HG03432 (cell line): ENCODE data around the gene PTPRD.

ENCODE experiments used
- ATAC-seq: cut with Tn5 transposase; IDR thresholded peaks from one replicate; pipeline ENCODE4 v1.9.1; 2021; ENCODE audit warnings: mild to moderate bottlenecking, moderate library complexity; ENCODE audit not compliant: unreplicated experiment

PTPRD gene

DNA sequence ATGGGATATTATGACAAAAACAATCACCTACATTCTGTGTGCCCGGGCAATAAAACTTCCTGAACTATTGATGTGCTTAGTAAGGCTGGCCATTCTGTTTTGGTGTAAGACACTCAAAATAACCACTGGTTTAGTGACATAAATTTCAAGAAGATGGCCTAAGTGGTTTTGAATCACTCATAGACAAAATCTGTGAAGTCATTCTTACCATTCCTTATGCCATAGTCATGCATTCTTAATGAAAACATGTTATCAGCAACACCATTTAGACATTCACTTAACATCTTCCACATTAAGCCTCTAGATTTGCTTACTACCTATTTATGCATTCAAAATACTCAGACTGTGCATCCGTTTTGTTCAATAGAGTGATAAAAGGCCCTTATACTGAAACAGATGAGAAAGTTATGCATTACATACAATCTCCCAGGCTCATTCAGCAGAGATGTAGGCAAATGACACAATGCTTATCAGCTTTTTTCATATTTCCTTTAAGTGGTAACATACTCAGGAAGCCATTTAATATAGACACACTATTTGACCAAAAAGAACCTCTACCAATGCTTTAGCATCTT, 1964.4 kb downstream of the PTPRD start:
- no peak for ATAC-seq

DNA sequence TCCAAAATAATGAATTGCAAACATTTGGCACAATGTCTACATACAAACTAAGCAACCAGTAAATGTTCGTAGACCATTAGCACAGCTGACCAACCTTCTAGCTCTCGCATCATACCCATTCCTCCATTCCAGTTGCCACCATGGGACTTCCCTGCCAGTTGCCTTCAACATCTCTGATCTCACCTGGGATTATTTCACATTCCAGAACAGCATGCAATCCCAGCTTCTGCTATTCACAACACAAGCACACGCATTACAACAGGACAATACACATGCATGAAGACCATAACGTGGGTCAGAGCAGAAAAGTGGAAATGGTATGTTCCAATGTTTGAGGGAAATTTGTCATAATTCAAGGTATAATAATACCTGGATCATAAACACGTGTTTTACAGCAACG, 1965.0 kb downstream of the PTPRD start:
- no peak for ATAC-seq

DNA sequence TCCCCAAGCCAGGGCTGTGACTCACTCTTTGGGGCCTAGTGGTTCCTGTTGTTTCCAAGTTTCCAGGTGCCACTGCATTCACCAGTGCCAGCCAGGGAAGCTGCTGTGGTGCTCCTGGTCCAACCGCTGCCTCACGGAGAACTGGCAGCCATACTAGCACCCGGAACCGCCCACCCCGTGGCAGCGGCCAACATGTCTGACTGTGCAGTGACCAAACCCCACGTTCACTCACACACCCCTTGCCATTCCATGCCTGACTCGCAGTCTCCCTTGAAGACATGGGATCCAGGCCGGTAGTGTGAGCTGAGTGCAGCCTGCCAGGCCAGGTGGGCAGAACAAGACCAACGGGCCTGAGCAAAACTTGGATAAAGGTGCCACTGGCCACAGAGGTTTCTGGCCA, 1968.2 kb downstream of the PTPRD start:
- no peak for ATAC-seq

DNA sequence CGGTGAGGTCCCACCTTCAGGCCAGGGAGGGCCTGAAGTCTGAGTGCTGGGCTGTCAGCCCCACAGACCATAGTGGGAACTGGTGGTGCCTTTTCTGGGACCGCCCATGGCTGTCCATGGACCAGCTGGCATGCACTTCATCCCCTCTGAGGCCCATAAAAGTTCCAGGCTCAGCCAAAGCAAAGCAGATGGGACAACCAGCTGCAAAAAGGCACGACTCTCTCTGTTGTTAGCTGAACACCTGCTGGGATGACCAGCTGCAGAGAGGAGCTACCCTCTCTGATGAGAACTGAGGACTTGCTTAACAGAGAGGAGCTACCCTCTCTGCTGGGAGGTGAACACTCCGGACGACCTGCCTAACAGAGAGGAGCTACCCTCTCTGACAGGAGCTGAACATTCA, 1968.9 kb downstream of the PTPRD start:
- no peak for ATAC-seq

DNA sequence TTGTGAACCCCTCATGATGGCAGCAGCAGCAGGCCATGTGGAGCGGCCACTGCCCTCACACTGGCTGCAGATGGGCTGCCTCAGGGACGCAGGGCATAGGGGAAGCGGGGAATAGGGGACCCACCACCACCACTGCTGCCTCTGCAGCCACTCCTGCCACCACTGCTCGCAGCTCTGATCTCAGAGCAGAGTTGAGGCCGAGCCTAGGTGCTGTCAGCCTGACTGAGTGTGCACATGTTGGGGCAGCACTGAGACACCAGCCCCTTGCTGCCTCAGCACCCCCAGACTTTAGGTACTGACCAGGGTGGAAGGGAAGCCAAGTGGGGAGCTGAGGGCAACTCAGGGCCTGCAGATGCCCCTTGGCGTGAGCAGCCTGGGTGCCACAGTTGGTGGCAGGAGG, 1969.3 kb downstream of the PTPRD start:
- ATAC-seq = no peak

DNA sequence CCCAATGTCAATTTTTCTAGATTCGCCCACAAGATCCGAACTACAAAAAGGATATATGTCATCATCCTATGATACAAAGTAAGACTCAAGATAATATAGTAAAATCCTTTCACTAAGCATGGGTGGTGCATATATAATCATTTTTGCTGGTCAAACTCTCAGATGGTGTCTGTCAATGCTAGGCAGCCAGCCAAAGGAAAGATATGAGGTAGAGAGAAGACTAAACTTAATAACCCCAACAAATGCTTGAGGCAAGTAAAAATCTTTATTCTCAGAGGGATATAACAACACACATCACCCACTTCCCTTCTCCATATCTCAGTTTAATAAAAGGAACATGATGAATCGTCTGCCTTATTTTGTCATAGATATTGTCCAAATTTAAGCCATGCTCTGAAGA, 1972.0 kb downstream of the PTPRD start:
- ATAC-seq = no peak

DNA sequence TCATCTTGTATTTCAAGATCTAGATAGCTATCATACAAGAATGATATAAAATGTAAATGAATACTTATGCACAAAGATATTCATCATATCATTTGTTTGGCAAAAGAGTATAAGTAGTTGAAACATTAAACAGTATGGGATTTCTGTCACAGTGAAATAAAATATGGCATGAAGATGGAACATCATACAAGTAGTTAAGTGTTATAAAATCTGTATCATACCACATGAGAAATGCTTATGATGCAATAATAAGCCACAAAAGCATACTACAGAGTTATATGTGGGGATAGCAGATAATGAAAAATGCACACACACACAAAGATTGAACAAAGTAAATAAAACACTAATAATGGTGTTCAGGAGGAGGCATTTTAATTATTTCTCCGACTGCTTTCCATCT, 1975.2 kb downstream of the PTPRD start:
- ATAC-seq = no peak

DNA sequence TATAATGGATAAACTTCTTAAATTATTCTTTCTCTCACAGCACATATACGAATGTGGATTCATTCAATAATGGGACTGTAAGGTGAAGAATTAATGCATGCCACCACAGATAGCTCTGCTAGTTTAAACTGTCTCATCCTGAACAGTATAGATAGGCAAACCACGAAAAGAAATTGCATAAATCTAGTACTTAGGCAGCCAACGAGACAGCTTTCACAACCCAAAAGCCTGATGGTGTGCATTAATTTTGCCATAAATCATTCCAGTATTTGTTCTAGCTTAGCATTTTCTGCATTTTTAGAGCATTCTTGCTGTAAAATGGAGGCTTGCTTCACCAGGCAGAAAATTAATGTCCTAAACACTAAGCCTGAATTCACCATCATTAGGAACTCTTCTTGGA, 1979.0 kb downstream of the PTPRD start:
- no peak for ATAC-seq

DNA sequence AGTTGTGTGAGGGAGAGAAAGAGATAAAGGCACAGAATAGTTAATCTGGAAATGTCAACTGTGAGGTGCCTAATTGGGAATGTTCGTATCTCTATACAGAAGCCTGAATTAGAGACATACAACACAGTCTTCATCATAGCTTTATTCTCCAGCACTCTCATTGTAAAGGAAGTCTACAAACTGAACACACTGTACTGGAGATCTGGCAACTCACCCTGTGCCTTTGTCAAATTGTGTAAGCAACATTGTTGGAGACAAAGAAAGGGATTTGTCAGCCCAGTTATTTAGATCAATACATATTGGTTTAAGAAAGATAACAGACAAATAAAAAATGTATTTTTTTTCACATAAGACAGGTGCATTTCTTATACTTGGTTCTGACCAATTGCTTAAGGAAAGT, 1980.3 kb downstream of the PTPRD start:
- ATAC-seq = no peak

DNA sequence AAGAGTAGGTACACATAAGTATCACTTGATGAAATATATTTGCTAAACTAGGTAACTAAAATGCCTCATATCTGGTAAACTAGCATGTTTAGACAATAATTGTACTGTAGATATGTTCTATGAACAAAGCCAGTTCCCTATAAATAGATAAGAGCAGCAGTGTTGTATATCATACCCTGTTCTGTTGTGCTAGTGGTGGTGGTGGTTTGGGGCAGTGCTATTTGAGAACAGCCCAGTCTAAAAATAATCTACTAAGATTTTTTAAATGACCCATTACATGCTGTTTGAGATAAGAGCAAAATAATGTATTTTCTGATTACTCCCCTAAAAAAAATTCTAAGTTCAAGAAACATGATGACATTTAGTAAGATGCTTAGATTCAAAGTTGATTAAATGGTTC, 1984.0 kb downstream of the PTPRD start:
- ATAC-seq = no peak

DNA sequence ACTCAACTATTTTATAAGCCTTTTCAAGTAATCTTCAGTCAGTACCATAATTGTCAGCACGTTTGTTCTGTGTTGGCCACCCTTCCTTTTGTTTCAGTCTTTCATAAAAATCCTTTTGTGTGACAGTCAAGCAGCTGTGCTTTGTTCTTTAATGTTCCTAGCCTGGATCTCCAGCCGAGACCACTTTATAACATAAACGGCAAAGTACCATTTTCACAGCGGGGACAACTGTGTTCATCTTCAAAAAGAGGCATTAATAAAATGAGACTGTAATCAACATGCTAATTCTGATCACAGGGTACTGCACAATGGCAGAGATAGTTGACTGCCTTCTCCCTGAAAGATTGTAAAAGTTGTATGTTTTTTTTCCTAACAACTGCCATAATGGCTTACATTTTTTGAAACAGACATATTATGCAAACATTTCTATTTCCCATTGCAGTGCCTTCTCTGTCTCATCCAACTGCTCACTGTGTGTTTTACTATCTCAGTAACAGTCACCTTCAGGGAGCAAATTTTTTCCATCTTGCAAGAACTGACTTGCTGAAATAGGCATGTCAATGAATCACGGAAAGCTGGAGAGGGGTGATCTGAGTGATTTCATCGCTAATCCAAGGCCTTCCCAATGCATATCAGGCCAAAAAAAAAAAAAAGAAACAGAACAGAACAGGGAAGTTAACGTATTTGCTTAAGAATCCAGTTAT, 1984.7 kb downstream of the PTPRD start:
- no peak for ATAC-seq

DNA sequence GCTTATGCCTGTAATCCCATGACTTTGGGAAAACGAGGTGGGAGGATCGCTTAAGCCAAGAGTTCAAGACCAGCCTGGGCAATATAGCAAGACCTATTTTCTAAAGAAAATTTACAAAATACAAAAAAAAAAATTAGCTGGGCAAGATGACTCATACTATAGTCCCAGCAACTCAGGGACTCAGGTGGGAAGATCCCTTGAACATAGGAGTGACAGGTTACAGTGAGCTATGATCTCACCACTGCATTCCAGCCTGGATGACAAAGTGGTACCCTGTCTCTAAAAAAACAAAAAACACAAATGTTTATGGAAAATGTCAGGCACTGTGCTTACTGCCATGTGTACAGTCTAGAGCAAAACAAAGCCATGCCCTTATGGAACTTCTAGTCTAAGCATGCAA, 1989.9 kb downstream of the PTPRD start:
- no peak for ATAC-seq

DNA sequence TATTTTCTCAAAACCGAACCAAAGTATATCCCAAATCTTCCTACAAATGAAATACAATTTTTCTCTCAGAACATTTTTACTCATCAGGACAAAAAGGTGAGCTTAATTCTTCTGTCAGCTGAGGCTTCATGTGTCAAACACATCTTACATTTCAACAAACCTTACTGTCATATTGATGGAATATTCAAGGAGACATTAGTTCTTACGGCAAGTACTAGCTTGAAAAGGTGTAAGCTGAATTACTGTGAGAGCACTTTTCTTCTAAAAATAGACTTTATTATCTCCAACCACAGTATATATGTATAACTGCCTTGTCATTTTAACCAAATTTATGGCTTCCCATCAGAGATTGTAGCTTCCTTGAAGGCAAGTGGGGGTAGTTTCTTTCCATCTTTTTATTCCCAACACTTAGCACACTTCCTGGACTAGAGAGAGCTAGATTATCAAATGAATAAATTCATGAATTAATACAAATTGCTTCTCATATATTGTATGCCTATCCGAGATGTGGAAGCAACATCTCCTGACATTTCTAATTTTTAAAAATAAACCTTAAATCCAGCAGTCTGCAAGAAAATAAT, 1990.5 kb downstream of the PTPRD start:
- no peak for ATAC-seq

DNA sequence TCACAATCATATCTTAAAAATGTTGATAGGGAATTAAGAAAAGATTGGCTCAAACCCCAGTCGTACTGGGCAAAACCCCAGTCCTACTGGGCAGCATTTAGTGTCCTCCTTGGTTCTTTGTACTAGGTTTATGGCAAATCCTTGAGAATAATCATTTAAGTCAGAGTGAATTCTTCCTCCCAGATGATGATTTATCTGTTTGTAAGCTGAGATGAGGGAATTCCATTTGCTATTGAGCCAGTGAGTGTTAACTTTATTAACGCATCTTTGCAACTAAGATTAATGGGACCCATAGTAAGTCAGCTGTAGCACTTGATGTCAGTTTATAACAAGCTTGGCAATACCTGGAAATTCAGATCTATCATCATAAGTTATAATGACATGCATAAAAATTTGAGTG, 1991.4 kb downstream of the PTPRD start:
- ATAC-seq = no peak

DNA sequence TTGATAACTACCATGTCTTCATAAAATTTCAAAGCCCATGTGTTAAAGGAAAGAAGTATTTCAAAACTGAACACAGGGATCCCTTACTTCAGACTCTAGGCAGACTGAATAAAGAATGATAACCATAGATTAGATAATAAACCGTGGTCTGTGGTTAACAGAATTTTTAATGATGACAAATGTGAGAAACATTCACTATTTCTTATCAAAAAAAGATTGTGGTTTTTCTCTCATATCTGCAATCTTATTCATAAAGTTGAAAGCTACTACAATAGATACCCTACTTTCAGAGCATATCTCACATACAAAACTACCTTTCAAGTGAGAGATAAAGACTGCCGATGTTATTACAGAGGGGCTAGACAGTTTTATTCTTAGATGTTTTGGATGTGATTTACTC, 1996.4 kb downstream of the PTPRD start:
- ATAC-seq = no peak

DNA sequence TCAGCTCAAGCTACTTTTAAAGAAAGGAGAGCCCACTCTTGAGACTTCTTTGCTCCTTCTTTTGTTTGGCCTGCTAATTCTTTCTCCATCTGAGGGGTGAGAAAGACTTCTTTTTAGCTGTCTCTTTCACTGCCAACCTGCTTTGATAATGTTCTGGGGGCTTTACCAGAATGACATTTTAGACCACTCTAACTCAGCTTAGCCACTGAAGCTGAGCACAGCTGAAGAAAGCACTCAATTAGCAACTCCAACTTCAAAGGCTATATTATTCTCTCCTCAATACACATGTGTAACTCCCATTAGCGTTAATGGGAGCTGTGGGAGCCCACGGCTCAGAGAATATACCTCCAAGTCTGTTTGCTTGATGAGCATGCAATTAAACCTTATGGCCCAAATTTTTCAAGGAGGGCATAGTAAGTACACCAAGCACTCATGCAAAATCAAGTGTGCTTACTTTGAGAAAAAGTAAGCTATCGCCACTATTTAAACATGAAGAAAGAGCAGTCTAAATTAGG, 1997.8 kb downstream of the PTPRD start:
- ATAC-seq = no peak

DNA sequence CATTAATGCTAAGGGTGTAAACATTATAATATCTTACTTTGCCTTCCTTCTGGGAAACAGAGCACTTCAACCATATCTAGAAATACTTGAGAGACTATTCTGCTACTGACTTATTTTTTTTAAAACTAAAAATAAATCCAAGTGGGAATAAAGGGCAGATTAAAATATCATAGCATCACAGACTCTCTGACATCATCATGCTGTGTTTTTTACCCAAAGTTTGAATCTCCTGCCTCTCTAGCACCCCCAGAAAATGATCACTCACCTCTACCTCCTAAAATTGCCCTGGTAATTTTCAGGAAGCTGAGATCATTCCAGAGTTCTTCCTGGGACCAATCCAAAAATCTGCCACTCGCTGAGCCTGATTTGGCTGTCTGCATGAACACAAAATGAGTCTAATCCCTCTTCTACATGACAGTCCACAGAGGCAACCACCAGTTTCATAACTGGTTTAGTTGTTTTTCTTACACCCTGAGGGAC, 1999.4 kb downstream of the PTPRD start:
- ATAC-seq = no peak

DNA sequence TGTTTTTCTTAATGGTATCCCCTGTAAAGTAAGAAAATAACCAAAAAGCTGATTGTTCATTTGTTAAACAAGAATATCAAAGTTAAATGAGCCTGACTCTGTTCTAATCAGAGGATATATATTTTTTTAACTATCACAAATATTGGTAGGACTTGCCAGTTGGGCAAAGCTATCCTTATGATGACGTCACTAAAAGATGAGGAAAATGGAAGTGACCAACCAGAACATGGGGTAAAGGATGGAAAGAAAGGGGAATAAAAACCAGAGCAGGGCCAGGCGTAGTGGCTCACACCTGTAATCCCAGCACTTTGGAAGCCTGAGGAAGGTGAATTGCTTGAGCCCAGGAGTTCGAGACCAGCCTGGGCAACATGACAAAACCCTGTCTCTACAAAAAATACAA, 2001.6 kb downstream of the PTPRD start:
- ATAC-seq = no peak

DNA sequence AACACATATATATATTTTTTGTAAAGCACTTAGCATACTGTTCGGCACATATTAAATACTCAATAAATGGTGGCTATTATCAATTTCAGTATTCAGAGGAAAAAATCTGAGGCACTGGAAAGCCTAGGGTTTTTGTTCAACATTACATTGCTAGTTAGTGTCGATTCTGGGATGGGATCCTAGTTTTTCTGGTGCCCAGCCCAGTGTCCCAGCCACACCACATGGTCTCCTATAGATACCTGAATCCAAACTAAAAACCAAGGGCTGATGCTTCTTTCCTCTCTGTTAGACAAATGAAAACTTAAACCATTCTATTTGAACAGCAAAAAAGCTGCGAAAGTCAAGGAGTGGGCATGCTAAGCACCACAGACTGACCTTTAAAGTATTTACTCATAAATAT, 2002.5 kb downstream of the PTPRD start:
- no peak for ATAC-seq

DNA sequence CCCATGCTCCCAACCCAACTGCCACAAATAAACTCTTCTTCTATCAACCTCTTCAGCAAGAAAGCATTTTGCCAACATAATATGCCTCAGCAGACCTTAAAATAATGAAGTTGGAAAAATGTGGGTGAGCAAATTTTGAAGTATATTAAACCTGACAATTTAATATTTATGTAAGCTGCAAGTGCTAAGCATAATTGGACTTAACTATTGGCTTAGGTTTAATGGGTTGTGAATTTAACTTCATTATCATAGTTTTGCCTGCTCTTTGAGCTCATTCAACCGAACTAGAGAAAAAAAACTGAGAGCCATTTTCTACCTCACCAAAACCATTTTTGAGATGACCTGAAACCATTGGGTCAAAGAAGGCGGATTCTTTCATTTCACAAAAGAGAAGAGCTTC, 2007.7 kb downstream of the PTPRD start:
- no peak for ATAC-seq

DNA sequence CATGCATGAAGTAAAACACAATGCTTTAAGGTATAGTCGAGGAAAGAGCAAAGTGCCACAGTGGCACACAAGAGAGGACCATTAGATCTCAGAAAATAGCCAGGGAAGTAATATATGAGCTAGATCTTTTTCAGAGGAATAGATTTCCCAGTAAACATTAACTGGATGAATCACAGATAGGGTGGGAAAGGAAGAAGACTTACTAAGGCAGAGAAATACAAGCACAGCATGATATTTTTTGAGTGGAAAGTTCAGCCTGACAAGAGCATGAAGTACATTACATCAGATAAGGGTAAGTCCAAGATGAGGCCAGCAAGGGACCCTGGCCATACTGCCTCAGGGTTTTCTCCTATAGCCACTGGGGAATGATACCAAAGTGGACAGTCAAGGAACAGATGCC, 2008.6 kb downstream of the PTPRD start:
- ATAC-seq = no peak

DNA sequence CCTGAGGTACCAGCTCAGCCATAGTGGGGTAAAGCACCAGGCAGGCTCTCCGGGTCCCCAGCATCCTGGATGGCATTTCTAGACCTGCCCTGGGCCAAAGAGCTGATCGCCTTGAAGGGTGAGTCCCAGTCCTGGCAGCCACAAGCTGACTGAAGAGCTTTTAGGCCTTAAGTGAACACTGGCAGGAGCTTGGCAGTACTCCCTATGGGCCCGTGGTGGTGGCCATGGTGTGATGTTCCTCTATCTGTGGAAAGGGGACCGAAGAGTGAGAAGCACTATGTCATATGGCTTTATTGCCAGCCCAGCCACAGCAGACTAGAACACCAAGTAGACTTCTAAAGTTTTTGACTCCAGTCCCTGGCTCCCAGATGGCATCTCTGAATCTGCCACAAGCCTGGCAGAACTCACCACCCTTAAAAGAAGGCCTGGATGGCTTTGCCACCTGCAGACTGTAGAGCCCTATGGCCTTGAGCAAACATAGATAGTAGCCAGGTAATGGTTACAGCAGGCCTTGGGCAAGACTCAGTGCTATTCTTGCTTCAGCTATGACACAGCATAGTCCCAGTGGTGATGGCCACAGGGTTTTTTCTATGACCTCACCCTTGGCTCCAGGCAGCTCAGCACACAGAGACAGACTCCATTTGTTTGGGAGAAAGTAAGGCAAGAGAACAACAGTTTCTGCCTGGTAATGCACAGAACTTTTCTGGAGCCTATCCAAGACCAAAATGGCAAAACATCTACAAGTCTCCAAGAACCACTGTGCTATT, 2011.7 kb downstream of the PTPRD start:
- no peak for ATAC-seq
